IMR-90 (cell line): ENCODE results near the gene KMT2B. TPM values are rescaled to one million over a fixed set of nuclear protein-coding genes. Genes with fewer than 3 reads are reported as not detected.

ENCODE experiments used
- ATAC-seq: fragments of 200-7000 bp; cut with Tn5 transposase; 2 replicates; pipeline ENCODE4 v1.9.1; 2020; ENCODE audit warnings: low read depth, mild to moderate bottlenecking, moderate library complexity
- BruUV-seq: library from RNA; stranded (reverse); fragments of 400-500 nt; replicated peaks from 2 replicates; lab custom pipeline; 2021; lab: Mats Ljungman, UMichigan
- CTCF ChIA-PET: fragments of 300-600 bp; formaldehyde crosslinking; extraction: SDS; loops from one replicate; lab custom pipeline; 2021; ENCODE audit warnings: antibody characterized with exemption; lab: Yijun Ruan, JAX
- POLR2A ChIA-PET: fragments of 300-600 bp; sonication (Branson Sonifier 250); formaldehyde crosslinking; loops from one replicate; lab custom pipeline; 2022; ENCODE audit warnings: antibody characterized with exemption; ENCODE audit not compliant: unreplicated experiment; lab: Charles Lee
- DNase-seq: peaks from one replicate; pipeline ENCODE4 v3.0.0; 2013
- H2AFZ ChIP-seq: replicated peaks from 2 replicates; pipeline ENCODE3; 2013; ENCODE audit warnings: low read length, mild to moderate bottlenecking; ENCODE audit not compliant: poor library complexity
- H2AK5ac ChIP-seq: 2 replicates; pipeline ENCODE4 v1.6.1; 2013; ENCODE audit warnings: low read depth, low read length, inconsistent platforms
- H2AK9ac ChIP-seq: replicated peaks from 2 replicates; pipeline ENCODE3; 2013; ENCODE audit warnings: mild to moderate bottlenecking, low read depth, low read length, moderate library complexity; ENCODE audit not compliant: poor library complexity
- H2BK120ac ChIP-seq: 2 replicates; pipeline ENCODE4 v1.6.1; 2013; ENCODE audit warnings: low read depth, low read length, inconsistent platforms
- H2BK15ac ChIP-seq: 3 replicates; pipeline ENCODE4 v1.6.1; 2013; ENCODE audit warnings: low read depth, low read length, inconsistent platforms
- H2BK20ac ChIP-seq: 2 replicates; pipeline ENCODE4 v1.6.1; 2013; ENCODE audit warnings: low read depth, mild to moderate bottlenecking, inconsistent platforms, low read length, moderate library complexity
- H2BK5ac ChIP-seq: 2 replicates; pipeline ENCODE4 v1.6.1; 2013; ENCODE audit warnings: mild to moderate bottlenecking, low read depth, low read length, inconsistent platforms; ENCODE audit not compliant: poor library complexity, severe bottlenecking
- H3K14ac ChIP-seq: replicated peaks from 2 replicates; pipeline ENCODE4 v1.6.1; 2013; ENCODE audit warnings: low read depth, low read length, inconsistent platforms
- H3K18ac ChIP-seq: 2 replicates; pipeline ENCODE4 v1.6.1; 2013; ENCODE audit warnings: low read depth, low read length, control low read depth
- H3K23ac ChIP-seq: 2 replicates; pipeline ENCODE4 v1.6.1; 2013; ENCODE audit warnings: low read depth, low read length, inconsistent platforms
- H3K27ac ChIP-seq: 2 replicates; pipeline ENCODE4 v1.5.1; 2013; ENCODE audit warnings: mild to moderate bottlenecking, control low read depth, low read length; ENCODE audit not compliant: insufficient read depth
- H3K27me3 ChIP-seq: 2 replicates; pipeline ENCODE4 v1.6.1; 2013; ENCODE audit warnings: low read length; ENCODE audit not compliant: control insufficient read depth, insufficient read depth
- H3K36me3 ChIP-seq: 2 replicates; pipeline ENCODE4 v1.6.1; 2013; ENCODE audit warnings: low read length, mixed read lengths; ENCODE audit not compliant: control insufficient read depth, insufficient read depth
- H3K4ac ChIP-seq: 2 replicates; pipeline ENCODE4 v1.6.1; 2013; ENCODE audit warnings: low read depth, low read length, inconsistent platforms
- H3K4me1 ChIP-seq: 2 replicates; pipeline ENCODE4 v1.6.1; 2013; ENCODE audit warnings: low read length, mixed read lengths; ENCODE audit not compliant: control insufficient read depth, insufficient read depth
- H3K4me2 ChIP-seq: 2 replicates; pipeline ENCODE4 v1.6.1; 2013; ENCODE audit warnings: low read depth, mild to moderate bottlenecking, control low read depth, low read length, moderate library complexity
- H3K4me3 ChIP-seq: 2 replicates; pipeline ENCODE4 v1.5.1; 2013; ENCODE audit warnings: low read depth, mild to moderate bottlenecking, control low read depth, low read length, moderate library complexity; ENCODE audit not compliant: insufficient read depth
- H3K56ac ChIP-seq: 2 replicates; pipeline ENCODE4 v1.6.1; 2013; ENCODE audit warnings: low read length, inconsistent platforms; ENCODE audit not compliant: insufficient read depth; ENCODE audit errors: extremely low read depth
- H3K79me1 ChIP-seq, 2 experiments: 2 replicates each; pipeline ENCODE4 v1.6.1; 2013; ENCODE audit warnings: low read length in 2 of 2, inconsistent platforms in 1 of 2, low read depth in 1 of 2
- H3K9ac ChIP-seq: 2 replicates; pipeline ENCODE4 v1.6.1; 2013; ENCODE audit warnings: low read depth, low read length, control low read depth
- H3K9me1 ChIP-seq: 2 replicates; pipeline ENCODE4 v1.6.1; 2013; ENCODE audit warnings: low read length, inconsistent platforms; ENCODE audit not compliant: insufficient read depth
- H3K9me3 ChIP-seq: 2 replicates; pipeline ENCODE4 v1.6.1; 2013; ENCODE audit warnings: low read length; ENCODE audit not compliant: control insufficient read depth, insufficient read depth
- H4K20me1 ChIP-seq: 2 replicates; pipeline ENCODE4 v1.6.1; 2013; ENCODE audit warnings: low read length, inconsistent platforms; ENCODE audit not compliant: insufficient read depth
- H4K5ac ChIP-seq: 2 replicates; pipeline ENCODE4 v1.6.1; 2013; ENCODE audit warnings: mild to moderate bottlenecking, low read depth, low read length, control low read depth
- H4K8ac ChIP-seq, 2 experiments: 2 replicates each; pipeline ENCODE4 v1.6.1; 2013; ENCODE audit warnings: low read depth in 2 of 2, low read length in 2 of 2, control low read depth in 1 of 2, inconsistent platforms in 1 of 2
- H4K91ac ChIP-seq: 2 replicates; pipeline ENCODE4 v1.6.1; 2013; ENCODE audit warnings: low read depth, low read length, inconsistent platforms; ENCODE audit not compliant: insufficient read depth
- BHLHE40 ChIP-seq: fragments of 150-350 bp; IDR thresholded peaks from 2 replicates; pipeline ENCODE4 v1.6.1; 2016; ENCODE audit warnings: mild to moderate bottlenecking, low read depth, low read length
- CEBPB ChIP-seq: IDR thresholded peaks from 2 replicates; pipeline ENCODE4 v1.6.1; 2012; ENCODE audit warnings: low read depth, low read length, improper control_type of control experiment
- CHD1 ChIP-seq: IDR thresholded peaks from 2 replicates; pipeline ENCODE4 v1.6.1; 2012; ENCODE audit warnings: low read depth, low read length, improper control_type of control experiment
- CTCF ChIP-seq: conservative IDR thresholded peaks from 2 replicates; pipeline ENCODE4 v1.5.1; 2012; ENCODE audit warnings: mild to moderate bottlenecking, low read depth, low read length, improper control_type of control experiment
- ELK1 ChIP-seq: fragments of 150-350 bp; IDR thresholded peaks from 2 replicates; pipeline ENCODE4 v1.6.1; 2016; ENCODE audit warnings: low read depth, mild to moderate bottlenecking, low read length, moderate library complexity, borderline replicate concordance
- MAFK ChIP-seq: IDR thresholded peaks from 2 replicates; pipeline ENCODE4 v1.6.1; 2012; ENCODE audit warnings: low read depth, low read length, improper control_type of control experiment
- MAZ ChIP-seq: IDR thresholded peaks from 2 replicates; pipeline ENCODE4 v1.6.1; 2012; ENCODE audit warnings: low read depth, mild to moderate bottlenecking, low read length, improper control_type of control experiment, moderate library complexity, borderline replicate concordance
- MXI1 ChIP-seq: IDR thresholded peaks from 2 replicates; pipeline ENCODE4 v1.6.1; 2012; ENCODE audit warnings: low read depth, mild to moderate bottlenecking, low read length, moderate library complexity, borderline replicate concordance
- POLR2A ChIP-seq: IDR thresholded peaks from 2 replicates; pipeline ENCODE4 v1.6.1; 2012; ENCODE audit warnings: mild to moderate bottlenecking, low read depth, low read length
- RCOR1 ChIP-seq: IDR thresholded peaks from 2 replicates; pipeline ENCODE4 v1.6.1; 2012; ENCODE audit warnings: mild to moderate bottlenecking, low read length, improper control_type of control experiment; ENCODE audit not compliant: insufficient replicate concordance
- SMC3 ChIP-seq: fragments of 150-350 bp; IDR thresholded peaks from 2 replicates; pipeline ENCODE4 v1.6.1; 2016; ENCODE audit warnings: low read depth, mild to moderate bottlenecking, antibody characterized with exemption, low read length, moderate library complexity
- USF2 ChIP-seq: fragments of 150-350 bp; IDR thresholded peaks from 2 replicates; pipeline ENCODE4 v1.6.1; 2017; ENCODE audit warnings: mild to moderate bottlenecking, antibody characterized with exemption, low read length, low read depth
- WGBS, 2 experiments: methylation state at CpG; one replicate each; pipeline versions ENCODE4 v1.1.5 to v1.1.7; 2013; ENCODE audit warnings: missing lambda C conversion rate in 2 of 2; ENCODE audit not compliant: insufficient read length in 1 of 2; ENCODE audit errors: extremely low coverage in 2 of 2; 5-methylcytosine and 5-hydroxymethylcytosine counted together
- dilution Hi-C: fragments of 300-500 bp; cut with HindIII; formaldehyde crosslinking; loops from one replicate; pipeline ENCODE4 v1.14.3; 2018; ENCODE audit warnings: low sequenced_read_pairs; ENCODE audit not compliant: unreplicated experiment
- in situ Hi-C: fragments of 300-500 bp; cut with MboI; formaldehyde crosslinking; loops from 3 replicates; pipeline ENCODE4 v1.14.3; 2019; ENCODE audit warnings: low sequenced_read_pairs, inconsistent platforms, mixed read lengths
- intact Hi-C: fragments of 100-400 bp; cut with micrococcal nuclease; formaldehyde crosslinking; loops from 2 replicates; pipeline ENCODE4 v1.10.0; 2022
- polyA plus RNA-seq, 3 experiments: library from polyadenylated mRNA; depleted of rRNA; stranded (reverse); fragments of >200 nt; gene quantifications; 2 replicates each; pipeline ENCODE4 v1.2.3, GENCODE V29; 2012; ENCODE audit warnings: low replicate concordance in 1 of 3
- total RNA-seq: library from RNA; depleted of rRNA; stranded (reverse); fragments of >200 nt; gene quantifications from 2 replicates; pipeline ENCODE4 v1.2.3, GENCODE V29; 2012

KMT2B gene
- total and polyA plus RNA-seq, 2 of the 4 experiments (the other 2 are of a cell fraction), result 3.0 to 30.7 TPM

DNA sequence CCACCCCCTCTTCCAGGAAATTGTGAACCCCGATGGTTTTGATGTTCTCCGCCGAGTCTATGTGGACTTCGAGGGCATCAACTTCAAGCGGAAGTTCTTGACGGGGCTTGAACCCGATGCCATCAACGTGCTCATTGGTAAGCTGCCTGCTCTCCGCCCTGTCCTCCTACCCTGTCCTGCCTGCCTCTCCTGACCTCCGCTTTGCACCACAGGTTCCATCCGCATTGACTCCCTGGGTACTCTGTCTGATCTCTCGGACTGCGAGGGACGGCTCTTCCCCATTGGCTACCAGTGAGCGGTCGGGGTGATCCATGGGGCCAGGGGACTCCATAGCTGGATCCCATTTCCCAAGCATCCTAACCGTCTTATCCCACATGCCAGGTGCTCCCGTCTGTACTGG, 12.5 kb downstream of the KMT2B start:
- 97% methylated on average over 15 of the region's 18 CpGs; no CpG with 5 or more reads in 1 of the 2 experiments for WGBS, 2 experiments
- no TSS peak for BruUV-seq
- no peak overlapping the region for H2BK20ac ChIP-seq
- no peaks in the 10 kb centered on the region for H3K9me1 ChIP-seq
- no peak overlapping the region for H3K4me3 ChIP-seq
- no peaks in the 10 kb centered on the region for H3K27me3 ChIP-seq
- H4K91ac ChIP-seq, result no peak overlapping the region
- no peak overlapping the region for H2BK5ac ChIP-seq
- no peak overlapping the region for H2BK15ac ChIP-seq
- in situ Hi-C loops (no loop called here), intact Hi-C loops (no loop called here), dilution Hi-C loops (no loop called here)
- H2AK9ac ChIP-seq, result no peak overlapping the region
- H3K4ac ChIP-seq, result no peak overlapping the region
- peaks cover 9% of the 10 kb centered on the region for H4K20me1 ChIP-seq
- no peak overlapping the region for H2AK5ac ChIP-seq
- H2BK120ac ChIP-seq, result no peak overlapping the region
- H3K36me3 ChIP-seq, result peaks cover 93% of the 10 kb centered on the region
- H3K14ac ChIP-seq, result no peak overlapping the region
- ChIA-PET CTCF (interaction anchor here (0.9 kb wide), 1 partner anchor 10 kb away, joined by 5 read pairs; no protein-coding TSS in a partner anchor), POLR2A (no interaction called here)
- H2AFZ ChIP-seq, result no peak overlapping the region
- DNase-seq (no peak), ATAC-seq (no peak)
- no peaks in the 10 kb centered on the region for H3K4me1 ChIP-seq
- H4K8ac ChIP-seq, result no peak overlapping the region
- no peaks in the 10 kb centered on the region for H3K9me3 ChIP-seq
- no peak overlapping the region for H3K56ac ChIP-seq
- H3K4me2 ChIP-seq, result no peak overlapping the region
- no peak overlapping the region for H3K18ac ChIP-seq
- no peak overlapping the region for H3K27ac ChIP-seq
- H3K23ac ChIP-seq, result no peak overlapping the region
- H3K79me1 ChIP-seq, result peaks cover 0 to 21% of the 10 kb centered on the region in 2 experiments; a peak in 3 of 4 replicates
- TF ChIP-seq SMC3, result no peak
- no peak for TF ChIP-seq RCOR1
- no peak for TF ChIP-seq CEBPB
- no peak for TF ChIP-seq CTCF
- no peak for TF ChIP-seq ELK1
- no peak for TF ChIP-seq POLR2A
- TF ChIP-seq MAFK, result no peak
- TF ChIP-seq CHD1, result no peak
- TF ChIP-seq USF2, result no peak
- no peak for TF ChIP-seq BHLHE40
- TF ChIP-seq MAZ, result no peak
- no peak for TF ChIP-seq MXI1
- no peak overlapping the region for H4K5ac ChIP-seq
- no peak overlapping the region for H3K9ac ChIP-seq
